DOHH2 (cell line): ENCODE results near the gene NEU1.

Experiments
- H3F3A ChIP-seq: fragments of 200-600 bp; sonication (generic), shearing (Covaris generic); 2 replicates; pipeline ENCODE4 v1.6.0; 2016; ENCODE audit warnings: antibody characterized with exemption, mild to moderate bottlenecking; ENCODE audit not compliant: control insufficient read depth, insufficient read depth
- H3K27ac ChIP-seq: fragments of 200-600 bp; sonication (generic); 2 replicates; pipeline ENCODE4 v1.5.1; 2014; ENCODE audit warnings: low read depth, mild to moderate bottlenecking, low read length, moderate library complexity
- H3K27me3 ChIP-seq: fragments of 200-600 bp; sonication (generic); 2 replicates; pipeline ENCODE4 v1.6.1; 2014; ENCODE audit warnings: mild to moderate bottlenecking, low read length, mixed read lengths; ENCODE audit not compliant: control insufficient read depth
- H3K36me3 ChIP-seq: fragments of 200-600 bp; sonication (generic); 2 replicates; pipeline ENCODE4 v1.6.1; 2014; ENCODE audit warnings: mild to moderate bottlenecking, low read length, moderate library complexity, mixed read lengths; ENCODE audit not compliant: control insufficient read depth
- H3K4me1 ChIP-seq: fragments of 200-600 bp; sonication (generic); 2 replicates; pipeline ENCODE4 v1.6.1; 2014; ENCODE audit warnings: mild to moderate bottlenecking, low read length, mixed read lengths; ENCODE audit not compliant: control insufficient read depth
- H3K4me2 ChIP-seq: fragments of 200-600 bp; sonication (generic); 2 replicates; pipeline ENCODE4 v1.6.0; 2014; ENCODE audit warnings: mild to moderate bottlenecking, low read length, moderate library complexity
- H3K4me3 ChIP-seq: fragments of 200-600 bp; sonication (generic); 2 replicates; pipeline ENCODE4 v1.5.1; 2014; ENCODE audit warnings: mild to moderate bottlenecking, low read length, mixed read lengths
- H3K79me2 ChIP-seq: fragments of 200-600 bp; sonication (generic); 2 replicates; pipeline ENCODE4 v1.6.1; 2014; ENCODE audit warnings: mild to moderate bottlenecking, low read length, mixed read lengths; ENCODE audit not compliant: control insufficient read depth
- H3K9me2 ChIP-seq: fragments of 200-600 bp; sonication (generic); replicated peaks from 2 replicates; pipeline ENCODE4 v1.6.1; 2014; ENCODE audit warnings: mild to moderate bottlenecking, low read length, mixed read lengths; ENCODE audit not compliant: control insufficient read depth
- H3K9me3 ChIP-seq: fragments of 200-600 bp; sonication (generic); 2 replicates; pipeline ENCODE4 v1.6.1; 2014; ENCODE audit warnings: antibody characterized with exemption, low read length, mixed read lengths; ENCODE audit not compliant: control insufficient read depth, insufficient read depth
- H4K20me1 ChIP-seq: fragments of 200-600 bp; sonication (generic); 2 replicates; pipeline ENCODE4 v1.6.0; 2014; ENCODE audit warnings: low read depth, mild to moderate bottlenecking, antibody characterized with exemption, low read length, moderate library complexity; ENCODE audit not compliant: control insufficient read depth, insufficient read depth
- CTCF ChIP-seq: fragments of 200-600 bp; sonication (generic); IDR thresholded peaks from one replicate; pipeline ENCODE4 v1.5.1; 2014; ENCODE audit warnings: antibody characterized with exemption, mild to moderate bottlenecking, low read depth, low read length; ENCODE audit not compliant: poor library complexity, severe bottlenecking
- EZH2phosphoT487 ChIP-seq: fragments of 200-600 bp; sonication (generic); IDR thresholded peaks from 2 replicates; pipeline ENCODE4 v1.6.1; 2017; ENCODE audit warnings: borderline replicate concordance, mild to moderate bottlenecking, antibody characterized with exemption, low read length, moderate library complexity, mixed read lengths

NEU1 gene

GRCh38 chr6:31887173-31888007 is 24.8 kb upstream of the NEU1 start:
- Histone ChIP-seq H3K4me3 (no peak overlapping the region), H3K36me3 (peaks cover 81% of the 10 kb centered on the region)

GRCh38 chr6:31886541-31886991 is 23.9 kb upstream of the NEU1 start:
- Histone ChIP-seq H3K4me1 (no peaks in the 10 kb centered on the region), H3K79me2 (no peaks in the 10 kb centered on the region), H3K9me3 (no peaks in the 10 kb centered on the region), H3K4me2 (no peak overlapping the region), H3K36me3 (peaks cover 77% of the 10 kb centered on the region), H3K4me3 (no peak overlapping the region), H3K27ac (no peak overlapping the region), H3K27me3 (no peaks in the 10 kb centered on the region), H4K20me1 (no peaks in the 10 kb centered on the region), H3K9me2 (no peaks in the 10 kb centered on the region), H3F3A (no peaks in the 10 kb centered on the region)
- no peak for TF ChIP-seq CTCF
- no peak for TF ChIP-seq EZH2phosphoT487

More at GRCh38 chr6:31887173-31888007, 24.8 kb upstream of the NEU1 start:
- H3K27ac ChIP-seq, result no peak overlapping the region
- H3K9me3 ChIP-seq, result no peaks in the 10 kb centered on the region
- no peaks in the 10 kb centered on the region for H3K27me3 ChIP-seq
- H3K4me2 ChIP-seq, result no peak overlapping the region
- H3F3A ChIP-seq, result no peaks in the 10 kb centered on the region
- TF ChIP-seq CTCF (no peak), EZH2phosphoT487 (no peak)
- no peaks in the 10 kb centered on the region for H3K9me2 ChIP-seq
- no peaks in the 10 kb centered on the region for H4K20me1 ChIP-seq
- no peaks in the 10 kb centered on the region for H3K79me2 ChIP-seq
- no peaks in the 10 kb centered on the region for H3K4me1 ChIP-seq

GRCh38 chr6:31884528-31885035 is 22.0 kb upstream of the NEU1 start:
- no peak overlapping the region for H3K27ac ChIP-seq
- no peaks in the 10 kb centered on the region for H3F3A ChIP-seq
- peaks cover 87% of the 10 kb centered on the region for H3K36me3 ChIP-seq
- no peaks in the 10 kb centered on the region for H3K9me3 ChIP-seq
- TF ChIP-seq EZH2phosphoT487 (no peak), CTCF (no peak)
- no peaks in the 10 kb centered on the region for H3K9me2 ChIP-seq
- H3K27me3 ChIP-seq, result no peaks in the 10 kb centered on the region
- H3K4me1 ChIP-seq, result no peaks in the 10 kb centered on the region
- H4K20me1 ChIP-seq, result no peaks in the 10 kb centered on the region
- no peaks in the 10 kb centered on the region for H3K79me2 ChIP-seq
- H3K4me3 ChIP-seq, result no peak overlapping the region
- H3K4me2 ChIP-seq, result no peak overlapping the region
